Measurements from ENCODE around the gene LSMEM2.

DNA sequence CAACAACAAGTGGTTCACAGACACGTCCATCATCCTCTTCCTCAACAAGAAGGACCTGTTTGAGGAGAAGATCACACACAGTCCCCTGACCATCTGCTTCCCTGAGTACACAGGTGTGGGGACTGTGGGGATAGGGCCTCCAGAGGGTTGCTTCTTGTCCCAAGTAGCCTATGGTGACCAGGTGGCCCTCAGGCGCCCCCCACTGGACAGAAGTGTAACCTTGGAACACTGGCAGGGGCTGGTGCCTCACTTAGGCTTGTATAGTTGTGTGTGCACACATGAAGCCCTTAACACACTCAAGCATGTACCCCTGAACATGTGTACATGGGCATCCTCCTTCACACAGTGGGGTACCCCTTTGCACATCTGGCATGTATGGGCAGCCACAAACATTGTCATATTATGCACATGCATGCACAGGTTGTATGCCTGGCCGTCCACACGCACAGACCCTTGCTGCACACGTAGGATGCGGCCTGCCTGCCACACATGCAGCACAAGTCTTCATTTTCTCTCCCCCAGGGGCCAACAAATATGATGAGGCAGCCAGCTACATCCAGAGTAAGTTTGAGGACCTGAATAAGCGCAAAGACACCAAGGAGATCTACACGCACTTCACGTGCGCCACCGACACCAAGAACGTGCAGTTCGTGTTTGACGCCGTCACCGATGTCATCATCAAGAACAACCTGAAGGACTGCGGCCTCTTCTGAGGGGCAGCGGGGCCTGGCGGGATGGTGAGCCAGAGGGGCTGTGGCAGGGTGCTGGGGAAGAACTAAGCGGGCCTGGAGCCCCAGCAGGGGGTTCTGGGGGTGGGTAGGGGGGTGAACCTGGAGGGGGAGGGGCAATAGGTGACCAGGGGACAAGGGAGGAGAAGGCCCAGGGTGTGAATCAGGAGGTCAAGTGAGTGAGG lies 21.7 kb upstream of the LSMEM2 start:
- peak in 4 of 5 experiments; percentile 27 to 55 (median 39) for TF ChIP-seq CTCF (IDR thresholded peaks at IDR 0.05 in 4 of 5, conservative IDR thresholded peaks at IDR 0.05 in 1 of 5)
- TF ChIP-seq POLR2A (IDR thresholded peaks at IDR 0.05) = no peak

All from gastrocnemius medialis (tissue), 4 donors.